ENCODE measurements around the gene B4GALT6.

DNA sequence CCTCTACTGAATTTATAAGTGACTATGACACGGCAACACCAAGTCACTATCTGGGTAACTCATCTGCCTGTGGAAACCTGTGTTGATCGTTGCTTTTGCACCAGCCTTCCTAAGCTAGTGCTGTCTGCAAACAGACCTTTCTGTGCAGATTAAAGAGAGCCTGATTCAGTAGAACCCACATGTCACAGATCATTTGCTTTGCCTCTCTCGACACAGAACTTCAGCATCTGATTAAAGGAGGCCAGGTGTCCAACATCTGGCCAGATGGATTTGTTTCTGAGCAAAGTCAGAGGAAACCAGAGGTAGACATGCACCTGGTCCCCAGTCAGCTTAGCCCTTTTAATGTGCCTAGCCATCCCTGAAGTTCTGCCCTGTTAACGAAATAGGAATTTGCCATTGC lies 107.7 kb downstream of the B4GALT6 start:
- no peak for TF ChIP-seq FOXK2 (IDR thresholded peaks at IDR 0.05)
- TF ChIP-seq SP1 (IDR thresholded peaks at IDR 0.05), result no peak
- no peak for TF ChIP-seq FOXM1 (IDR thresholded peaks at IDR 0.05; ENCODE audit: borderline replicate concordance)
- no peak for TF ChIP-seq BHLHE40 (IDR thresholded peaks at IDR 0.05; ENCODE audit: borderline replicate concordance)
- no peak for TF ChIP-seq NFRKB (IDR thresholded peaks at IDR 0.05)
- no peak for TF ChIP-seq ARNT (IDR thresholded peaks at IDR 0.05)
- TF ChIP-seq, protein P1, sequence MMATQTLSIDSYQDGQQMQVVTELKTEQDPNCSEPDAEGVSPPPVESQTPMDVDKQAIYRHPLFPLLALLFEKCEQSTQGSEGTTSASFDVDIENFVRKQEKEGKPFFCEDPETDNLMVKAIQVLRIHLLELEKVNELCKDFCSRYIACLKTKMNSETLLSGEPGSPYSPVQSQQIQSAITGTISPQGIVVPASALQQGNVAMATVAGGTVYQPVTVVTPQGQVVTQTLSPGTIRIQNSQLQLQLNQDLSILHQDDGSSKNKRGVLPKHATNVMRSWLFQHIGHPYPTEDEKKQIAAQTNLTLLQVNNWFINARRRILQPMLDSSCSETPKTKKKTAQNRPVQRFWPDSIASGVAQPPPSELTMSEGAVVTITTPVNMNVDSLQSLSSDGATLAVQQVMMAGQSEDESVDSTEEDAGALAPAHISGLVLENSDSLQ (IDR thresholded peaks at IDR 0.05), result no peak
- no peak for TF ChIP-seq CTBP1 (IDR thresholded peaks at IDR 0.05; ENCODE audit: borderline replicate concordance)
- TF ChIP-seq SUZ12 (IDR thresholded peaks at IDR 0.05), result no peak
- TF ChIP-seq ELF4 (IDR thresholded peaks at IDR 0.05), result no peak
